Esophagus muscularis mucosa (tissue), 3 donors: Measurements from ENCODE around the gene RAB11FIP3.

ENCODE experiments used
- POLR2A ChIP-seq: fragments of 450-650 bp; IDR thresholded peaks from one replicate; pipeline ENCODE4 v1.6.1; 2017; ENCODE audit warnings: antibody characterized with exemption, moderate library complexity, mild to moderate bottlenecking, low read depth
- POLR2AphosphoS5 ChIP-seq, 2 donors: sonication (generic); formaldehyde crosslinking; IDR thresholded peaks; one replicate each; pipeline ENCODE4 v1.6.1; 2017; ENCODE audit warnings: antibody characterized with exemption in 2 of 2
- TF ChIP-seq, protein P1 (sequence below), 3 experiments: fragments of 200-600 bp in 2 of 3; fragments of 450-650 bp in 1 of 3; sonication (generic) in 2 of 3; IDR thresholded peaks; one replicate each; pipeline ENCODE4 v1.5.1; 2017 to 2019; ENCODE audit warnings: antibody characterized with exemption in 3 of 3, mild to moderate bottlenecking in 2 of 3, moderate library complexity in 1 of 3

DNA sequence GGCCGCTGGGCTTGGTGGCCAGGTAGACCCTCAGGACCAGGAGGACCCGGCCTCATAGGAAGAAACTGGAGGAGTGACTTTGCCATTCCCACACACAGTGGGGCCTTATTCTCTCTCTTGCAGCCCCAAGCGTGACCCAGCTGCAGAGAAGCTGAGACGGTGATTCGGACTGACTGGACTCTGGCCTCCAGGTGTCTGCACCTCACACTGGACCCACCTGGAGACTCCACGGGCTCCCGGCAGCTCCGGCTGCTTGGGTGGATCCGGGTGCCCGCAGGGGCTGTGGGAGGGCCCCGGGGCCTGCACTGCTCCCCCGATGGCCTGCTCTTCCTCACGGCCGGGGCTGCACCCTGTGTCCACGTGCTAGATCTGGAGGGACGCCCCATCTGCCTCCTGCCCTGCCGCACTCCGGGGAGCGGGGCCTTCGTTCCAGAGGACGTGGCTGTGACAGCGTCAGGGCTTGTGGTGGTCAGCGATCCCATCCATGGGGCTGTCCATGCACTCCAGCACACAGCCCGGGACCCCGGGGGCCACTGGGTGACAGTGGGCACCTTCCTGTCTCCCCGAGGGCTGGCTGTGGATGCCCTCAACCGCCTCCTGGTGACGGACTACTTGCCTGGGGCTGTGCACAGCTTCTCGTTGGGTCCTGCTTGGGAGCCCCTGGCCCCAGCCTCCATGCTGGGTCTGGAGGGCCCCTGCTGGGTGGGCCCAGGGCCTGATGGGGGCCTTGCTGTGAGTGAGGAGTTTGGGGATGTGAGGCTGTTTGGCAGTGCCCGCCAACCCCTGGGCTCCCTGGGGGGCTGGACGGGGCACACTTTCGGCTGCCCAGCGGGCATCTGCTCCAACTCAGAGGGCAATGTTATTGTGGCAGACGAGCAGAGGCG lies 142.2 kb downstream of the RAB11FIP3 start:
- no peak for TF ChIP-seq POLR2A
- TF ChIP-seq, protein P1, sequence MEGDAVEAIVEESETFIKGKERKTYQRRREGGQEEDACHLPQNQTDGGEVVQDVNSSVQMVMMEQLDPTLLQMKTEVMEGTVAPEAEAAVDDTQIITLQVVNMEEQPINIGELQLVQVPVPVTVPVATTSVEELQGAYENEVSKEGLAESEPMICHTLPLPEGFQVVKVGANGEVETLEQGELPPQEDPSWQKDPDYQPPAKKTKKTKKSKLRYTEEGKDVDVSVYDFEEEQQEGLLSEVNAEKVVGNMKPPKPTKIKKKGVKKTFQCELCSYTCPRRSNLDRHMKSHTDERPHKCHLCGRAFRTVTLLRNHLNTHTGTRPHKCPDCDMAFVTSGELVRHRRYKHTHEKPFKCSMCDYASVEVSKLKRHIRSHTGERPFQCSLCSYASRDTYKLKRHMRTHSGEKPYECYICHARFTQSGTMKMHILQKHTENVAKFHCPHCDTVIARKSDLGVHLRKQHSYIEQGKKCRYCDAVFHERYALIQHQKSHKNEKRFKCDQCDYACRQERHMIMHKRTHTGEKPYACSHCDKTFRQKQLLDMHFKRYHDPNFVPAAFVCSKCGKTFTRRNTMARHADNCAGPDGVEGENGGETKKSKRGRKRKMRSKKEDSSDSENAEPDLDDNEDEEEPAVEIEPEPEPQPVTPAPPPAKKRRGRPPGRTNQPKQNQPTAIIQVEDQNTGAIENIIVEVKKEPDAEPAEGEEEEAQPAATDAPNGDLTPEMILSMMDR (IDR thresholded peaks at IDR 0.05), result no peak
- no peak for TF ChIP-seq POLR2AphosphoS5 (IDR thresholded peaks at IDR 0.05)
